Measurements from ENCODE around the gene NINJ1. TPM values are rescaled to one million over a fixed set of nuclear protein-coding genes. Genes with fewer than 3 reads are reported as not detected.
A peak's percentile ranks its signal among the peaks of the same experiment; 100 is the strongest.

The NINJ1 gene
- total RNA-seq, 4 donors from 2014 or later = 82.9 to 168 (median 121) TPM

DNA sequence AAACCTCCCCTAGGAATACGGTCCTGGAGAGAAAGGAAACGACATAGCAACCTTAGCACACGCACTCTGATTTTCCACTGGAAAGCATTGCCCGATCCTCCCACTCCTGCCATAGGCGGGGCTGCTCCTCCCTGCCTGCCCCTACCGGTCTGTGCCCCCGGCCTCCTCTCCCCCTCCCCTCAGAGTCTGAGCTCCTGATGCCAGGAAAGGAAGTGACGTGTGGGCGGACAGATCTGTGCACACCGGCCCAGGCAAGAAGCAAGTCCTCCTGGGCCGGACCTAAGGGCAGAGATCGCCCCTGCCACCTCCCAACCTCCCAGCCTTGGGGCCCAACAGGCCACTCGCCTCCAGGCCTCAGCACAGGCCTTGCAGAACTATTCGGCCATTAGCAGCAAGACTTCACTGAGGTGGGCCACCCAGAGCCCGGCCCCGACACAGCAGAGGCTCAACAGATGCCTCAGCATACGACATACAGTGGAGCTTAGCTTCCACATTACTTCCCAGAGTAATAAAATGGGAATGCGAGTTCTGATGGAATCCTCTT is 7.2 kb downstream of the NINJ1 start:
- Histone ChIP-seq H3K36me3 (peaks cover 19 to 20% of the 10 kb centered on the region in 2 donors), H3K4me3 (replicated peaks in 1 of 3) (no peak overlapping the region), H3K9me3 (no peaks in the 10 kb centered on the region), H3K27ac (peak overlapping the region; percentile 70 to 96 (median 71)), H3K4me1 (peaks cover 54 to 68% of the 10 kb centered on the region in 2 donors), H3K27me3 (no peaks in the 10 kb centered on the region)
- TF ChIP-seq, protein P1, sequence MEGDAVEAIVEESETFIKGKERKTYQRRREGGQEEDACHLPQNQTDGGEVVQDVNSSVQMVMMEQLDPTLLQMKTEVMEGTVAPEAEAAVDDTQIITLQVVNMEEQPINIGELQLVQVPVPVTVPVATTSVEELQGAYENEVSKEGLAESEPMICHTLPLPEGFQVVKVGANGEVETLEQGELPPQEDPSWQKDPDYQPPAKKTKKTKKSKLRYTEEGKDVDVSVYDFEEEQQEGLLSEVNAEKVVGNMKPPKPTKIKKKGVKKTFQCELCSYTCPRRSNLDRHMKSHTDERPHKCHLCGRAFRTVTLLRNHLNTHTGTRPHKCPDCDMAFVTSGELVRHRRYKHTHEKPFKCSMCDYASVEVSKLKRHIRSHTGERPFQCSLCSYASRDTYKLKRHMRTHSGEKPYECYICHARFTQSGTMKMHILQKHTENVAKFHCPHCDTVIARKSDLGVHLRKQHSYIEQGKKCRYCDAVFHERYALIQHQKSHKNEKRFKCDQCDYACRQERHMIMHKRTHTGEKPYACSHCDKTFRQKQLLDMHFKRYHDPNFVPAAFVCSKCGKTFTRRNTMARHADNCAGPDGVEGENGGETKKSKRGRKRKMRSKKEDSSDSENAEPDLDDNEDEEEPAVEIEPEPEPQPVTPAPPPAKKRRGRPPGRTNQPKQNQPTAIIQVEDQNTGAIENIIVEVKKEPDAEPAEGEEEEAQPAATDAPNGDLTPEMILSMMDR (IDR thresholded peaks at IDR 0.05) = no peak
- no peak for TF ChIP-seq POLR2A (IDR thresholded peaks at IDR 0.05)
- 43 to 44% methylated on average over 12 to 18 of the region's 18 CpGs for WGBS, 2 donors
- peak; percentile 73 to 75 for DNase-seq
- intact Hi-C loops (cut with DNase I) = no loop called here

DNA sequence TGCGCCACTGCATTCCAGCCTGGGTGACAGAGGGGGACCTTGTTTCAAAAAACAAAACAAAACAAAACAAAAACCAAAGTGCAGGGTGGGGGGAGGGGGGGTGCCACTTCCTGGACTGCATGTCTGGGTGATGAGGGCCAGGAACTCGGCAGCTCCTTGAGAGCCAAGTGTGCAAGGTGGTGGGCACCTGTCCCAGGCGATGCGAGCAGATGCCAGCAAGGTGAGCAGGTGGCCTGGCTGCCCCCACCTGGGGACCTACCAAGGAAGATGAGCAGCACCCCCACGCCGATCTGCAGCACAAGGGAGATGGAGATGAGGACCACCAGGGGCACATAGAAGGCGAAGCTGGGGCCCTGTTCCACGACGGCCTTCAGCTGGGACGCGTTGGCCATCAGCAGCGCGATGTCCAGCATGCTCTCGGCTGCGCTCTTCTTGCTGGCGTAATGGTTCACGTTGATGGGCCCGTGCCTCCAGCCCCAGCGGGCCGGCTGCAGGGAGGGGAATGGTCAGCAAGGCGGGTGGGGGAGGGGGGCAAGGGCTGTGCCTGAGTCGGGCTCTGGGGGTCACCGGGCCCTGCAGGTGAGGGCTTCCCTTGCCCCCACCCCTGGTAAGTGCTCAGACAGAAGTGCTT is 7.8 kb downstream of the NINJ1 start:
- no peaks in the 10 kb centered on the region for H3K9me3 ChIP-seq
- H3K27ac ChIP-seq = peak overlapping the region; percentile 70 to 96 (median 71)
- 37 to 66% methylated on average over 8 to 22 of the region's 23 CpGs for WGBS, 2 donors
- intact Hi-C loops (cut with DNase I) = no loop called here
- H3K27me3 ChIP-seq = no peaks in the 10 kb centered on the region
- peaks cover 48 to 62% of the 10 kb centered on the region in 2 donors for H3K4me1 ChIP-seq
- peaks cover 24 to 26% of the 10 kb centered on the region in 2 donors for H3K36me3 ChIP-seq
- peak; percentile 69 to 73 for DNase-seq
- H3K4me3 ChIP-seq (replicated peaks in 1 of 3) = no peak overlapping the region
- TF ChIP-seq POLR2A (IDR thresholded peaks at IDR 0.05) = no peak
- TF ChIP-seq, protein P1 (IDR thresholded peaks at IDR 0.05) = no peak

GRCh38 chr9:93125331-93125894 is 8.6 kb downstream of the NINJ1 start:
- H3K36me3 ChIP-seq = peaks cover 26 to 27% of the 10 kb centered on the region in 2 donors
- no peak overlapping the region for H3K4me3 ChIP-seq (replicated peaks in 1 of 3)
- H3K27ac ChIP-seq = peak overlapping the region; percentile 23 to 96 (median 70)
- peaks cover 41 to 60% of the 10 kb centered on the region in 2 donors for H3K4me1 ChIP-seq
- H3K27me3 ChIP-seq = no peaks in the 10 kb centered on the region
- peak in 1 of 2 donors; percentile 1 for DNase-seq
- H3K9me3 ChIP-seq = no peaks in the 10 kb centered on the region
- TF ChIP-seq, protein P1 (IDR thresholded peaks at IDR 0.05) = no peak
- no peak for TF ChIP-seq POLR2A (IDR thresholded peaks at IDR 0.05)
- 89 to 91% methylated on average over 9 to 10 of the region's 10 CpGs for WGBS, 2 donors
- intact Hi-C loops (cut with DNase I) = no loop called here

GRCh38 chr9:93124793-93125192 is 9.3 kb downstream of the NINJ1 start:
- DNase-seq = peak; percentile 0 to 23
- no peaks in the 10 kb centered on the region for H3K9me3 ChIP-seq
- 90 to 93% methylated on average over 11 to 15 of the region's 16 CpGs for WGBS, 2 donors
- no peak overlapping the region for H3K4me3 ChIP-seq (replicated peaks in 1 of 3)
- no peak overlapping the region for H3K27ac ChIP-seq
- H3K36me3 ChIP-seq = peaks cover 26 to 27% of the 10 kb centered on the region in 2 donors
- no peaks in the 10 kb centered on the region for H3K27me3 ChIP-seq
- H3K4me1 ChIP-seq = peaks cover 42 to 60% of the 10 kb centered on the region in 2 donors
- no peak for TF ChIP-seq POLR2A (IDR thresholded peaks at IDR 0.05)
- TF ChIP-seq, protein P1 (IDR thresholded peaks at IDR 0.05) = no peak
- intact Hi-C loops (cut with DNase I) = no loop called here
